IMR-90 (cell line): Measurements from ENCODE around the gene TTC28. TPM values are rescaled to one million over a fixed set of nuclear protein-coding genes. Genes with fewer than 3 reads are reported as not detected.

ENCODE experiments used
- ATAC-seq: fragments of 200-7000 bp; cut with Tn5 transposase; 2 replicates; pipeline ENCODE4 v1.9.1; 2020; ENCODE audit warnings: low read depth, mild to moderate bottlenecking, moderate library complexity
- BruUV-seq: library from RNA; stranded (reverse); fragments of 400-500 nt; replicated peaks from 2 replicates; lab custom pipeline; 2021; lab: Mats Ljungman, UMichigan
- CTCF ChIA-PET: fragments of 300-600 bp; formaldehyde crosslinking; extraction: SDS; loops from one replicate; lab custom pipeline; 2021; ENCODE audit warnings: antibody characterized with exemption; lab: Yijun Ruan, JAX
- POLR2A ChIA-PET: fragments of 300-600 bp; sonication (Branson Sonifier 250); formaldehyde crosslinking; loops from one replicate; lab custom pipeline; 2022; ENCODE audit warnings: antibody characterized with exemption; ENCODE audit not compliant: unreplicated experiment; lab: Charles Lee
- DNase-seq: peaks from one replicate; pipeline ENCODE4 v3.0.0; 2013
- H2AFZ ChIP-seq: replicated peaks from 2 replicates; pipeline ENCODE3; 2013; ENCODE audit warnings: low read length, mild to moderate bottlenecking; ENCODE audit not compliant: poor library complexity
- H2AK5ac ChIP-seq: 2 replicates; pipeline ENCODE4 v1.6.1; 2013; ENCODE audit warnings: low read depth, low read length, inconsistent platforms
- H2AK9ac ChIP-seq: replicated peaks from 2 replicates; pipeline ENCODE3; 2013; ENCODE audit warnings: mild to moderate bottlenecking, low read depth, low read length, moderate library complexity; ENCODE audit not compliant: poor library complexity
- H2BK120ac ChIP-seq: 2 replicates; pipeline ENCODE4 v1.6.1; 2013; ENCODE audit warnings: low read depth, low read length, inconsistent platforms
- H2BK15ac ChIP-seq: 3 replicates; pipeline ENCODE4 v1.6.1; 2013; ENCODE audit warnings: low read depth, low read length, inconsistent platforms
- H2BK20ac ChIP-seq: 2 replicates; pipeline ENCODE4 v1.6.1; 2013; ENCODE audit warnings: low read depth, mild to moderate bottlenecking, inconsistent platforms, low read length, moderate library complexity
- H2BK5ac ChIP-seq: 2 replicates; pipeline ENCODE4 v1.6.1; 2013; ENCODE audit warnings: mild to moderate bottlenecking, low read depth, low read length, inconsistent platforms; ENCODE audit not compliant: poor library complexity, severe bottlenecking
- H3K14ac ChIP-seq: replicated peaks from 2 replicates; pipeline ENCODE4 v1.6.1; 2013; ENCODE audit warnings: low read depth, low read length, inconsistent platforms
- H3K18ac ChIP-seq: 2 replicates; pipeline ENCODE4 v1.6.1; 2013; ENCODE audit warnings: low read depth, low read length, control low read depth
- H3K23ac ChIP-seq: 2 replicates; pipeline ENCODE4 v1.6.1; 2013; ENCODE audit warnings: low read depth, low read length, inconsistent platforms
- H3K27ac ChIP-seq: 2 replicates; pipeline ENCODE4 v1.5.1; 2013; ENCODE audit warnings: mild to moderate bottlenecking, control low read depth, low read length; ENCODE audit not compliant: insufficient read depth
- H3K27me3 ChIP-seq: 2 replicates; pipeline ENCODE4 v1.6.1; 2013; ENCODE audit warnings: low read length; ENCODE audit not compliant: control insufficient read depth, insufficient read depth
- H3K36me3 ChIP-seq: 2 replicates; pipeline ENCODE4 v1.6.1; 2013; ENCODE audit warnings: low read length, mixed read lengths; ENCODE audit not compliant: control insufficient read depth, insufficient read depth
- H3K4ac ChIP-seq: 2 replicates; pipeline ENCODE4 v1.6.1; 2013; ENCODE audit warnings: low read depth, low read length, inconsistent platforms
- H3K4me1 ChIP-seq: 2 replicates; pipeline ENCODE4 v1.6.1; 2013; ENCODE audit warnings: low read length, mixed read lengths; ENCODE audit not compliant: control insufficient read depth, insufficient read depth
- H3K4me2 ChIP-seq: 2 replicates; pipeline ENCODE4 v1.6.1; 2013; ENCODE audit warnings: low read depth, mild to moderate bottlenecking, control low read depth, low read length, moderate library complexity
- H3K4me3 ChIP-seq: 2 replicates; pipeline ENCODE4 v1.5.1; 2013; ENCODE audit warnings: low read depth, mild to moderate bottlenecking, control low read depth, low read length, moderate library complexity; ENCODE audit not compliant: insufficient read depth
- H3K56ac ChIP-seq: 2 replicates; pipeline ENCODE4 v1.6.1; 2013; ENCODE audit warnings: low read length, inconsistent platforms; ENCODE audit not compliant: insufficient read depth; ENCODE audit errors: extremely low read depth
- H3K79me1 ChIP-seq, 2 experiments: 2 replicates each; pipeline ENCODE4 v1.6.1; 2013; ENCODE audit warnings: low read length in 2 of 2, inconsistent platforms in 1 of 2, low read depth in 1 of 2
- H3K9ac ChIP-seq: 2 replicates; pipeline ENCODE4 v1.6.1; 2013; ENCODE audit warnings: low read depth, low read length, control low read depth
- H3K9me1 ChIP-seq: 2 replicates; pipeline ENCODE4 v1.6.1; 2013; ENCODE audit warnings: low read length, inconsistent platforms; ENCODE audit not compliant: insufficient read depth
- H3K9me3 ChIP-seq: 2 replicates; pipeline ENCODE4 v1.6.1; 2013; ENCODE audit warnings: low read length; ENCODE audit not compliant: control insufficient read depth, insufficient read depth
- H4K20me1 ChIP-seq: 2 replicates; pipeline ENCODE4 v1.6.1; 2013; ENCODE audit warnings: low read length, inconsistent platforms; ENCODE audit not compliant: insufficient read depth
- H4K5ac ChIP-seq: 2 replicates; pipeline ENCODE4 v1.6.1; 2013; ENCODE audit warnings: mild to moderate bottlenecking, low read depth, low read length, control low read depth
- H4K8ac ChIP-seq, 2 experiments: 2 replicates each; pipeline ENCODE4 v1.6.1; 2013; ENCODE audit warnings: low read depth in 2 of 2, low read length in 2 of 2, control low read depth in 1 of 2, inconsistent platforms in 1 of 2
- H4K91ac ChIP-seq: 2 replicates; pipeline ENCODE4 v1.6.1; 2013; ENCODE audit warnings: low read depth, low read length, inconsistent platforms; ENCODE audit not compliant: insufficient read depth
- BHLHE40 ChIP-seq: fragments of 150-350 bp; IDR thresholded peaks from 2 replicates; pipeline ENCODE4 v1.6.1; 2016; ENCODE audit warnings: mild to moderate bottlenecking, low read depth, low read length
- CEBPB ChIP-seq: IDR thresholded peaks from 2 replicates; pipeline ENCODE4 v1.6.1; 2012; ENCODE audit warnings: low read depth, low read length, improper control_type of control experiment
- CHD1 ChIP-seq: IDR thresholded peaks from 2 replicates; pipeline ENCODE4 v1.6.1; 2012; ENCODE audit warnings: low read depth, low read length, improper control_type of control experiment
- CTCF ChIP-seq: conservative IDR thresholded peaks from 2 replicates; pipeline ENCODE4 v1.5.1; 2012; ENCODE audit warnings: mild to moderate bottlenecking, low read depth, low read length, improper control_type of control experiment
- ELK1 ChIP-seq: fragments of 150-350 bp; IDR thresholded peaks from 2 replicates; pipeline ENCODE4 v1.6.1; 2016; ENCODE audit warnings: low read depth, mild to moderate bottlenecking, low read length, moderate library complexity, borderline replicate concordance
- FOS ChIP-seq: fragments of 150-350 bp; IDR thresholded peaks from 2 replicates; pipeline ENCODE4 v1.6.1; 2016; ENCODE audit warnings: low read depth, low read length
- MAFK ChIP-seq: IDR thresholded peaks from 2 replicates; pipeline ENCODE4 v1.6.1; 2012; ENCODE audit warnings: low read depth, low read length, improper control_type of control experiment
- NFE2L2 ChIP-seq: fragments of 150-350 bp; IDR thresholded peaks from 2 replicates; pipeline ENCODE4 v1.6.1; 2016; ENCODE audit warnings: low read depth, mild to moderate bottlenecking, low read length
- POLR2A ChIP-seq: IDR thresholded peaks from 2 replicates; pipeline ENCODE4 v1.6.1; 2012; ENCODE audit warnings: mild to moderate bottlenecking, low read depth, low read length
- RCOR1 ChIP-seq: IDR thresholded peaks from 2 replicates; pipeline ENCODE4 v1.6.1; 2012; ENCODE audit warnings: mild to moderate bottlenecking, low read length, improper control_type of control experiment; ENCODE audit not compliant: insufficient replicate concordance
- RFX5 ChIP-seq: IDR thresholded peaks from 2 replicates; pipeline ENCODE4 v1.8.0; 2012; ENCODE audit warnings: low read depth, mild to moderate bottlenecking, low read length, moderate library complexity
- SMC3 ChIP-seq: fragments of 150-350 bp; IDR thresholded peaks from 2 replicates; pipeline ENCODE4 v1.6.1; 2016; ENCODE audit warnings: low read depth, mild to moderate bottlenecking, antibody characterized with exemption, low read length, moderate library complexity
- USF2 ChIP-seq: fragments of 150-350 bp; IDR thresholded peaks from 2 replicates; pipeline ENCODE4 v1.6.1; 2017; ENCODE audit warnings: mild to moderate bottlenecking, antibody characterized with exemption, low read length, low read depth
- dilution Hi-C: fragments of 300-500 bp; cut with HindIII; formaldehyde crosslinking; loops from one replicate; pipeline ENCODE4 v1.14.3; 2018; ENCODE audit warnings: low sequenced_read_pairs; ENCODE audit not compliant: unreplicated experiment
- in situ Hi-C: fragments of 300-500 bp; cut with MboI; formaldehyde crosslinking; loops from 3 replicates; pipeline ENCODE4 v1.14.3; 2019; ENCODE audit warnings: low sequenced_read_pairs, inconsistent platforms, mixed read lengths
- intact Hi-C: fragments of 100-400 bp; cut with micrococcal nuclease; formaldehyde crosslinking; loops from 2 replicates; pipeline ENCODE4 v1.10.0; 2022
- polyA plus RNA-seq, 3 experiments: library from polyadenylated mRNA; depleted of rRNA; stranded (reverse); fragments of >200 nt; gene quantifications; 2 replicates each; pipeline ENCODE4 v1.2.3, GENCODE V29; 2012; ENCODE audit warnings: low replicate concordance in 1 of 3
- total RNA-seq: library from RNA; depleted of rRNA; stranded (reverse); fragments of >200 nt; gene quantifications from 2 replicates; pipeline ENCODE4 v1.2.3, GENCODE V29; 2012

TTC28 gene
- total and polyA plus RNA-seq, 2 of the 4 experiments (the other 2 are of a cell fraction), result 5.6 to 13.3 TPM

- no peak overlapping the region for H2BK120ac ChIP-seq
- no peak overlapping the region for H3K56ac ChIP-seq
- no peak overlapping the region for H2BK15ac ChIP-seq
- no peak overlapping the region for H3K4ac ChIP-seq
- no peak overlapping the region for H2BK20ac ChIP-seq
- H2BK5ac ChIP-seq, result no peak overlapping the region
- H3K79me1 ChIP-seq, result peaks cover 0 to 10% of the 10 kb centered on the region in 2 experiments; a peak in 1 of 4 replicates
- H3K18ac ChIP-seq, result no peak overlapping the region
- no peaks in the 10 kb centered on the region for H3K4me1 ChIP-seq
- H2AK5ac ChIP-seq, result no peak overlapping the region
- no peak overlapping the region for H3K23ac ChIP-seq
- H4K20me1 ChIP-seq, result peaks cover 12% of the 10 kb centered on the region
- peaks cover 4% of the 10 kb centered on the region; the same call in 1 of the 2 replicates for H3K36me3 ChIP-seq
- H4K8ac ChIP-seq, result no peak overlapping the region
- no peaks in the 10 kb centered on the region for H3K9me1 ChIP-seq
- no peak for DNase-seq
- ChIA-PET POLR2A (no interaction called here), CTCF (no interaction called here)
- no peak overlapping the region for H4K5ac ChIP-seq
- ATAC-seq, result no peak
- TF ChIP-seq SMC3 (no peak), CHD1 (no peak), FOS (no peak), CTCF (no peak), CEBPB (no peak), MAFK (no peak), ELK1 (no peak), NFE2L2 (no peak), POLR2A (no peak), RFX5 (no peak), USF2 (no peak), RCOR1 (no peak), BHLHE40 (no peak)
- H3K4me2 ChIP-seq, result no peak overlapping the region
- no peak overlapping the region for H3K4me3 ChIP-seq
- no peaks in the 10 kb centered on the region for H3K27me3 ChIP-seq
- H2AFZ ChIP-seq, result no peak overlapping the region
- in situ Hi-C loops (no loop called here), dilution Hi-C loops (no loop called here), intact Hi-C loops (no loop called here)
- no peak overlapping the region for H3K14ac ChIP-seq
- H3K27ac ChIP-seq, result no peak overlapping the region
- no peak overlapping the region for H4K91ac ChIP-seq
- H3K9me3 ChIP-seq, result no peaks in the 10 kb centered on the region
- no TSS peak for BruUV-seq
- no peak overlapping the region for H3K9ac ChIP-seq
- H2AK9ac ChIP-seq, result no peak overlapping the region
Observed at GRCh38 chr22:28650463-28650862, 29.2 kb downstream of the TTC28 start.
